ENCODE measurements around the gene FAM47E. TPM values are rescaled to one million over a fixed set of nuclear protein-coding genes. Genes with fewer than 3 reads are reported as not detected.

FAM47E gene, protein sequence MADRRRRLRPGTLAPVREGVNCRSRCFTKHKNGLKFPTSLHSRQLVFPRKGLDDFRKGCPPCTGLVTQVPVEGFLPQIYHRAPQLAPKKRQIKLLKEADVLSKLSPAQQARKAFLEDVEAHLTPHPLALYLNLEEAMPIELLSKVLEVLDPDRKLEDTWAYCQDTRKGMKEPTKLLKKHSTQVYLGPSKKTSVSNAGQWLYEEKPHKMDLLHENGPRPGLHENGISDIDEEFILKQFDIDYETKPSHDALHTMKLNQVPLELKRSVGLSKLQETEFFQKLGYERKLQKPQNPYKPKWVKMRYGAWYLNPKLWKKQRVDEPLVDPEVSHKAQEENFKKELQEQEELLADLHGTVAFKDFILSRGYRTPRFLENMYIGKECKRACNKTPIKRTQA
- 0.09 to 0.32 TPM (median 0.22 TPM) in 4 of 5 replicates, not detected in the other for total RNA-seq (2022; extraction: Qiagen RNA extraction; ENCODE audit: low read depth)

DNA sequence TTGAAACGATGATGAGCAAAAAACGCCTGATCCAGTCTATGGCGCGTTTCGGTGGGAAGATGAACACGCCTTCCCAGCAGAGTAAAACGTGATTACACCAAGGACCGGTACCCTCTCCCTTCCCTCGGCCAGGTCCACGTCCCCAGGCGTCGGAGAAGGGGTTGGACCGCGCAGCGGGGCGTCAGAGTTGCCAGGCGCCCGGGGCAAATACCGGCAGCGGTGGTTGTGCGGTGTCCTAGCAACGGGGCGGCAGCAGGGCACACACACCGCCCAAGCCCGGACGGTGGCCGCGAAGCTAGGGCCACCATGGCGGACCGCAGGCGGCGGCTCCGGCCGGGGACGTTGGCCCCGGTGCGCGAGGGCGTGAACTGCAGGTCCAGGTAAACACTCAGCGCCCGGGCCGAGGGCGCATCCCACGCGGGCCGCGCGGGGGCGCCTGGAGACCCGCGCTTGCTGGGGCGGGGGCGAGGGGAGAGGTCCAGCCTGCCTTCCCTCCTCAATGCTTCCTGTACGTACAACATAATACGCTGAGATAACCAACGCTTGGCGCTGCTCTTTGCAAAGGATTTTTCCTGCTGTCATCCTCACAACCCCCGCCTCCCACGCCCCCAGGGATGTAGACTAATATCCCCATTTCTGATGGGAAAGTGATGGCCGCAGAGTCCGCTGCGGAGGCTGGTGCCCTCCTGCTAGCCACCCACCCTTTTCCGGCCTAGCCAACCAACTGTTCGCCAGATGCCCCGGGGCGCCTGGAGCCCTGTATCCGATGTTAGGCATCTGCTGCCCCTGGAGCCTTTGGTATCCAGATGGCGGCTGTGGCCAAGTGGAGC, at the start of gene FAM47E:
Gene FAM47E (plus strand): TSS at position 281 of the 830 bp plus-strand sequence. CDS start 26 bp downstream, at position 307.

DNA sequence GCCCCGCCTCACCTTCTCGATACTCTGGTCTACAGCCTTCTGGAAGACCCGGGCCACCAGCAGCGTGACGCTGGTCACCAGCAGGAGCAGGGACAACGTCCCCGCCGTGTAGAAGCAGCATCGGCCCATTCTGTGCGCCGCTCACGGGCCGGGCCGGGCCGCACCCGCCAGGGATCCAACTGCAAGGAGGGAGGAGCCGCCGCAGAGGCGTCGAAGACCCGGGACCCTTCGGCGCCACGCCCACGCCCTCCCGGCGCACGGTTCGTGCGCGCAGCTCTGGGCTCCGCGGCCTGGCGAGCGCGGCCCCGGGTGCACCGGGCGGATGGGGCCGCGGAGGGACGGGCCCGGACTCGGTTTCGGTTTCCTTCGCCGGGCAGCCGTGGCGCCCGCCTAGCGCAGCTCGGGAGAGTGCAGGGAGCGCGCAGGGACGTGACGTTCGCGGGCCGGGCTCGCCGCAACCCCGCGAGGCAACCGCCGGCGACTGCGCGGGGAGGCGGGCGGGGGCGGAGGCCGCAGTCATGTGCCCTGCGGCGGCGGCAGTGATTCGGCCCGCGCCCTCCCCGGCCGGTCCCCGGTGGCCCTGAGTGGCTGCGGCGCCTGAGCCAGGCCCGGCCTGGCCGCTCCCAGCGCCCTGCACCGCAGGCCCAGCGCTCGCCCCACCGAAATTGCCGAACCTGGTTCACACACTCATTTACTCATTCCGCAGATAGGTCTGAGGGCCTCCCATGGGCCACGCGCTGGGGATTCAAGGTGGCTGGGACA, 37.9 kb upstream of the FAM47E start, which contains the start of gene SCARB2:
Gene SCARB2 (minus strand): TSS at position 410 of the 762 bp plus-strand sequence. CDS start 281 bp downstream, at position 129.

DNA sequence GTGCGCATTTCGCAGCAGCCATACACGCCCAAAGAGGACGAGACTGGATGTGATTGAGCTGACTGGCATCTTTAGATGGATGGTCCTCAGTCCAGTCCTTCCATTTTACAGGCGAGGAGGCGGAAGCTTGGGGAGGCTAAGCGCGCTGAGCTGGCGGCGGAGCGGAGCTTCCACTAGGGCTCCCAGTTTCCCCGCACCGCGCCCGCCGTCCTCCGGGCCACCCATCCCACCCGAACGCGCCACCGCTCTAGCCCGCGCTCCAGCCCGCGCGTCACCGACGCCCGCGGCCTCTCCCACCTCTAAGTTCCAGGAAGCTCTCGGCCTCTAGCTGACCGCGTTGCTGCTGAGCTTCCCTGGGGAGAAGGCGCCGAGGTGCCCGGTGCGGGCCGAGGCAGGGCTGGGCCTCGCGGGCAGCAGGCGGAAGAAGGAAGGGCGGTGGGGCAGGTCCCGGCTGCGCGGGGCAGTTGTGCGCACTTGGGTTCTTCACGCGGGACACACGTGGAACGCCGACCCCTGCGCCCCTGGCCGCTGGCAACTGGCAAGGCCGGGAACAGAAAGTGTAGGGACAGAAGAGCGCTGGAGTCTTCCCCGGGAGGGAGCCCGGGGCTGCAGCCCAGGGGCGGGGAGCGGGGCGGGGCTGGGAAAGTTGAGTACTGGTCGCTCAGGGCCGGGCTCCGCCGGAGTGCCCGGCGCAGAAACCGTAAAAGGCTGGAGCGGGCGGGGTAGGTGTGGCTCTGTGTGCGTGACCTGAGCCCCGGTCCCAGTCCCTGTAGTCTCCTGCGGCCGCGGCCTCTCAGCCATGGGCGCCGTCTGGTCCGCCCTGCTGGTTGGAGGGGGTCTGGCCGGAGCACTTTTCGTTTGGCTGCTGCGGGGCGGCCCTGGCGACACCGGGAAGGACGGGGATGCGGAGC, 54.7 kb downstream of the FAM47E start, which contains the start of gene STBD1:
Gene STBD1 (plus strand): TSS at position 763 of the 911 bp plus-strand sequence. CDS start 37 bp downstream, at position 800.

Other genes with a start within 250 kb of the FAM47E start
- not detected in 5 replicates for gene CXCL9, start 244.2 kb upstream of the FAM47E start, total RNA-seq (2022; extraction: Qiagen RNA extraction; ENCODE audit: low read depth)
- gene CXCL10, start 228.2 kb upstream of the FAM47E start, total RNA-seq (2022; extraction: Qiagen RNA extraction; ENCODE audit: low read depth): 0.14 TPM in 1 of 5 replicates, not detected in the others
- 0.13 to 0.19 TPM (median 0.15 TPM) in 3 of 5 replicates, not detected in the others for gene CXCL11, start 215.7 kb upstream of the FAM47E start, total RNA-seq (2022; extraction: Qiagen RNA extraction; ENCODE audit: low read depth)
- gene ART3, start 177.0 kb upstream of the FAM47E start, total RNA-seq (2022; extraction: Qiagen RNA extraction; ENCODE audit: low read depth): not detected in 5 replicates
- 27.5 to 38.2 TPM (median 28.6 TPM) in 5 replicates for gene NUP54, start 103.3 kb upstream of the FAM47E start, total RNA-seq (2022; extraction: Qiagen RNA extraction; ENCODE audit: low read depth)
- gene SCARB2, start 37.9 kb upstream of the FAM47E start, total RNA-seq (2022; extraction: Qiagen RNA extraction; ENCODE audit: low read depth): 44.9 to 50.0 TPM (median 49.4 TPM) in 5 replicates
- gene STBD1, start 55.0 kb downstream of the FAM47E start, total RNA-seq (2022; extraction: Qiagen RNA extraction; ENCODE audit: low read depth): 9.5 to 11.5 TPM (median 10.1 TPM) in 5 replicates
- gene CCDC158, start 169.4 kb downstream of the FAM47E start, total RNA-seq (2022; extraction: Qiagen RNA extraction; ENCODE audit: low read depth): not detected in 5 replicates
- 8.3 to 11.7 TPM (median 10.8 TPM) in 5 replicates for gene SHROOM3, start 183.5 kb downstream of the FAM47E start, total RNA-seq (2022; extraction: Qiagen RNA extraction; ENCODE audit: low read depth)